Motor neuron (in vitro differentiated cells): ENCODE results near the gene KSR2. TPM values are rescaled to one million over a fixed set of nuclear protein-coding genes. Genes with fewer than 3 reads are reported as not detected.

Experiments
- ATAC-seq, 8 experiments: fragments of 200-7000 bp; cut with Tn5 transposase; replicated peaks in 6 of 8; 2 replicates each; pipeline ENCODE4 v1.8.0; 2021; ENCODE audit warnings: mild to moderate bottlenecking in 8 of 8, moderate library complexity in 8 of 8
- H3K27ac ChIP-seq, 2 donors: fragments of 250-450 bp; sonication (Bioruptor Pico); 2 replicates each; pipeline ENCODE4 v1.9.0; 2021; ENCODE audit warnings: antibody characterized with exemption in 2 of 2, mild to moderate bottlenecking in 2 of 2, moderate library complexity in 1 of 2
- H3K4me1 ChIP-seq, 2 donors: fragments of 250-450 bp; sonication (Bioruptor Pico); replicated peaks in 1 of 2; 2 replicates each; pipeline ENCODE4 v1.6.1; 2021; ENCODE audit warnings: antibody characterized with exemption in 2 of 2, mild to moderate bottlenecking in 2 of 2, moderate library complexity in 1 of 2
- H3K4me3 ChIP-seq, 5 donors: fragments of 250-450 bp; sonication (Bioruptor Pico); 2 replicates each; pipeline ENCODE4 v1.9.0; 2021; ENCODE audit warnings: antibody characterized with exemption in 5 of 5, mild to moderate bottlenecking in 5 of 5, moderate library complexity in 4 of 5
- WGBS, 10 experiments: fragments of 450-650 bp; shearing (Covaris generic); methylation state at CpG; one replicate each; pipeline ENCODE4 v1.0.0; 2022; 5-methylcytosine and 5-hydroxymethylcytosine counted together
- in situ Hi-C, 9 experiments: fragments of 400-800 bp; cut with MboI; loops; one replicate each; pipeline ENCODE4 v1.15.0; 2021; ENCODE audit warnings: low sequenced_read_pairs in 9 of 9, low pct_unique_long_range_greater_than_20kb in 2 of 9; ENCODE audit not compliant: unreplicated experiment in 9 of 9
- total RNA-seq, 8 experiments: library from RNA; unstranded; fragments of 300-600 nt; gene quantifications; 2 replicates each; pipeline versions ENCODE4 v1.2.3 to v1.2.4, GENCODE V29; 2022

The KSR2 gene
- total RNA-seq, 8 experiments from 2014 or later, result 0.09 to 2.3 (median 1.0) TPM

- peaks cover 18 to 28% of the 10 kb centered on the region in 2 donors for H3K4me1 ChIP-seq
- ATAC-seq, result peak in 5 of 8 experiments; percentile 39 to 69 (median 63)
- in situ Hi-C loops, result loop anchor here in 1 of 9 experiments (25.0 kb wide), 1 partner anchor 355 kb away; no protein-coding TSS in a partner anchor
- 14 to 100% (median 40%) methylated on average over 1 to 5 of the region's 9 CpGs; no CpG with 5 or more reads in 1 of the 10 experiments for WGBS, 10 experiments
- no peak overlapping the region for H3K4me3 ChIP-seq
- no peak overlapping the region for H3K27ac ChIP-seq
Observed at GRCh38 chr12:117592588-117593305, 376.0 kb downstream of the KSR2 start.

- H3K4me1 ChIP-seq, result peaks cover 20 to 28% of the 10 kb centered on the region in 2 donors
- H3K27ac ChIP-seq, result no peak overlapping the region
- in situ Hi-C loops, result loop anchor here in 1 of 9 experiments (25.0 kb wide), 1 partner anchor 354 kb away; no protein-coding TSS in a partner anchor
- WGBS, 10 experiments, result 0 to 67% (median 29%) methylated on average over 1 to 2 of the region's 2 CpGs; no CpG with 5 or more reads in 4 of the 10 experiments
- ATAC-seq, result no peak
- H3K4me3 ChIP-seq, result no peak overlapping the region
Observed at GRCh38 chr12:117590999-117591398, 377.8 kb downstream of the KSR2 start.

- Histone ChIP-seq H3K4me1 (peaks cover 20 to 28% of the 10 kb centered on the region in 2 donors), H3K4me3 (no peak overlapping the region), H3K27ac (no peak overlapping the region)
- in situ Hi-C loops, result loop anchor here in 1 of 9 experiments (25.0 kb wide), 1 partner anchor 353 kb away; no protein-coding TSS in a partner anchor
- no peak for ATAC-seq
- 38 to 100% (median 92%) methylated on average over 1 to 2 of the region's 3 CpGs; no CpG with 5 or more reads in 5 of the 10 experiments for WGBS, 10 experiments
Observed at GRCh38 chr12:117590386-117590785, 378.4 kb downstream of the KSR2 start.

- H3K4me1 ChIP-seq, result peaks cover 17 to 23% of the 10 kb centered on the region in 2 donors
- 0 to 100% (median 75%) methylated on average over 1 of the region's 1 CpG; no CpG with 5 or more reads in 4 of the 10 experiments for WGBS, 10 experiments
- ATAC-seq, result no peak
- H3K4me3 ChIP-seq, result no peak overlapping the region
- H3K27ac ChIP-seq, result no peak overlapping the region
- in situ Hi-C loops, result loop anchor here in 1 of 9 experiments (25.0 kb wide), 1 partner anchor 352 kb away; no protein-coding TSS in a partner anchor
Observed at GRCh38 chr12:117589021-117589420, 379.8 kb downstream of the KSR2 start.

- peak in 7 of 8 experiments; percentile 24 to 72 (median 31) for ATAC-seq
- in situ Hi-C loops, result loop anchor here in 1 of 9 experiments (25.0 kb wide), 1 partner anchor 350 kb away; no protein-coding TSS in a partner anchor
- whole genome bisulfite sequencing, 10 experiments, result 0 to 50% (median 27%) methylated on average over 1 to 8 of the region's 12 CpGs; no CpG with 5 or more reads in 3 of the 10 experiments
Observed at GRCh38 chr12:117587631-117588287, 381.0 kb downstream of the KSR2 start.

GRCh38 chr12:117583677-117584225 is 385.0 kb downstream of the KSR2 start:
- peak overlapping the region in 1 of 2 donors; percentile 34 for H3K27ac ChIP-seq
- peaks cover 11 to 13% of the 10 kb centered on the region in 2 donors for H3K4me1 ChIP-seq
- WGBS, 10 experiments, result 7 to 61% (median 12%) methylated on average over 3 to 9 of the region's 12 CpGs; no CpG with 5 or more reads in 3 of the 10 experiments
- ATAC-seq, result no peak
- in situ Hi-C loops, result loop anchor here in 1 of 9 experiments (25.0 kb wide), 1 partner anchor 346 kb away; no protein-coding TSS in a partner anchor
- H3K4me3 ChIP-seq, result no peak overlapping the region

More at GRCh38 chr12:117587631-117588287, 381.0 kb downstream of the KSR2 start:
- Histone ChIP-seq H3K27ac (no peak overlapping the region), H3K4me1 (peaks cover 13 to 18% of the 10 kb centered on the region in 2 donors), H3K4me3 (no peak overlapping the region)

- 57 to 100% methylated on average over 1 of the region's 2 CpGs; no CpG with 5 or more reads in 8 of the 10 experiments for WGBS, 10 experiments
- in situ Hi-C loops, result loop anchor here in 1 of 9 experiments (25.0 kb wide), 1 partner anchor 346 kb away; no protein-coding TSS in a partner anchor
Observed at GRCh38 chr12:117583092-117583491, 385.7 kb downstream of the KSR2 start.

GRCh38 chr12:117582135-117582784 is 386.5 kb downstream of the KSR2 start:
- ATAC-seq, result no peak
- Histone ChIP-seq H3K4me1 (peaks cover 11% of the 10 kb centered on the region in 2 donors), H3K4me3 (no peak overlapping the region), H3K27ac (no peak overlapping the region)
- in situ Hi-C loops, result loop anchor here in 1 of 9 experiments (25.0 kb wide), 1 partner anchor 345 kb away; no protein-coding TSS in a partner anchor
- 14 to 86% (median 35%) methylated on average over 1 to 9 of the region's 10 CpGs; no CpG with 5 or more reads in 5 of the 10 experiments for WGBS, 10 experiments

More at GRCh38 chr12:117583092-117583491, 385.7 kb downstream of the KSR2 start:
- Histone ChIP-seq H3K27ac (no peak overlapping the region), H3K4me1 (peaks cover 11 to 13% of the 10 kb centered on the region in 2 donors), H3K4me3 (no peak overlapping the region)
- no peak for ATAC-seq

- no peak overlapping the region for H3K27ac ChIP-seq
- H3K4me3 ChIP-seq, result no peak overlapping the region
- no CpG with 5 or more reads among the region's 8 CpGs for WGBS, 10 experiments
- peaks cover 11% of the 10 kb centered on the region in 2 donors for H3K4me1 ChIP-seq
- in situ Hi-C loops, result loop anchor here in 1 of 9 experiments (25.0 kb wide), 1 partner anchor 343 kb away; no protein-coding TSS in a partner anchor
- ATAC-seq, result peak; percentile 62 to 100 (median 98)
Observed at GRCh38 chr12:117580718-117581062, 388.1 kb downstream of the KSR2 start.

- H3K27ac ChIP-seq, result no peak overlapping the region
- ATAC-seq, result peak in 3 of 8 experiments; percentile 19 to 29 (median 28)
- H3K4me3 ChIP-seq, result no peak overlapping the region
- in situ Hi-C loops, result loop anchor here in 1 of 9 experiments (25.0 kb wide), 1 partner anchor 343 kb away; no protein-coding TSS in a partner anchor
- H3K4me1 ChIP-seq, result peaks cover 11% of the 10 kb centered on the region in 2 donors
- 0 to 100% (median 57%) methylated on average over 1 to 6 of the region's 8 CpGs; no CpG with 5 or more reads in 4 of the 10 experiments for WGBS, 10 experiments
Observed at GRCh38 chr12:117580015-117580717, 388.6 kb downstream of the KSR2 start.

- peak in 1 of 8 experiments; percentile 15 for ATAC-seq
- H3K4me1 ChIP-seq, result peaks cover 5 to 15% of the 10 kb centered on the region in 2 donors
- H3K4me3 ChIP-seq, result no peak overlapping the region
- H3K27ac ChIP-seq, result no peak overlapping the region
- 0 to 94% (median 77%) methylated on average over 1 to 3 of the region's 3 CpGs; no CpG with 5 or more reads in 1 of the 10 experiments for WGBS, 10 experiments
- in situ Hi-C loops, result loop anchor here in 1 of 9 experiments (25.0 kb wide), 1 partner anchor 340 kb away; no protein-coding TSS in a partner anchor
Observed at GRCh38 chr12:117577122-117577657, 391.6 kb downstream of the KSR2 start.
